Calu3 (cell line): ENCODE measurements around the gene NKIRAS2. TPM values are rescaled to one million over a fixed set of nuclear protein-coding genes. Genes with fewer than 3 reads are reported as not detected.
"Not testable (repeated sequence)": the region's sequence is repeated elsewhere in the genome, so short reads cannot be mapped to it uniquely, and the experiment has no call there.

Experiments used
- BruUV-seq: library from RNA; stranded (reverse); fragments of 400-500 nt; replicated peaks from 2 replicates; lab custom pipeline; 2021; lab: Mats Ljungman, UMichigan
- CTCF ChIA-PET: fragments of 300-600 bp; sonication (Branson Sonifier 250); formaldehyde crosslinking; loops from one replicate; lab custom pipeline; 2022; ENCODE audit warnings: antibody characterized with exemption; lab: Charles Lee
- DNase-seq: peaks from one replicate; pipeline ENCODE4 v3.0.0; 2022
- H3K27ac Mint-ChIP-seq: one replicate; pipeline ENCODE4 v1.8.0; 2022; ENCODE audit warnings: mixed read lengths; ENCODE audit not compliant: unreplicated experiment
- H3K27me3 Mint-ChIP-seq: one replicate; pipeline ENCODE4 v1.8.0; 2022; ENCODE audit warnings: mixed read lengths; ENCODE audit not compliant: unreplicated experiment
- H3K36me3 Mint-ChIP-seq: one replicate; pipeline ENCODE4 v1.8.0; 2022; ENCODE audit warnings: mild to moderate bottlenecking, moderate library complexity, mixed read lengths; ENCODE audit not compliant: insufficient read depth, unreplicated experiment
- H3K4me1 Mint-ChIP-seq: one replicate; pipeline ENCODE4 v1.8.0; 2022; ENCODE audit warnings: mild to moderate bottlenecking, low read depth, mixed read lengths; ENCODE audit not compliant: unreplicated experiment
- H3K4me3 Mint-ChIP-seq: one replicate; pipeline ENCODE4 v1.8.0; 2022; ENCODE audit warnings: mild to moderate bottlenecking, low read depth, moderate library complexity, mixed read lengths; ENCODE audit not compliant: unreplicated experiment
- H3K9me3 Mint-ChIP-seq: one replicate; pipeline ENCODE4 v1.8.0; 2022; ENCODE audit warnings: low read depth, mixed read lengths; ENCODE audit not compliant: unreplicated experiment
- intact Hi-C: fragments of 100-400 bp; cut with micrococcal nuclease; formaldehyde crosslinking; loops from one replicate; pipeline ENCODE4 v1.10.0; 2022; ENCODE audit not compliant: unreplicated experiment
- total RNA-seq: library from RNA; stranded (reverse); gene quantifications from 2 replicates; pipeline ENCODE4 v1.2.3, GENCODE V29; 2022
- TF ChIP-seq, protein P1 (sequence below): fragments of 200-600 bp; IDR thresholded peaks from one replicate; pipeline ENCODE4 v1.8.0; 2022; ENCODE audit warnings: antibody characterized with exemption; ENCODE audit not compliant: unreplicated experiment

Gene NKIRAS2
- total RNA-seq, 1 experiment from 2014 or later = 55.7 TPM

- no TSS peak for BruUV-seq
- TF ChIP-seq, protein P1, sequence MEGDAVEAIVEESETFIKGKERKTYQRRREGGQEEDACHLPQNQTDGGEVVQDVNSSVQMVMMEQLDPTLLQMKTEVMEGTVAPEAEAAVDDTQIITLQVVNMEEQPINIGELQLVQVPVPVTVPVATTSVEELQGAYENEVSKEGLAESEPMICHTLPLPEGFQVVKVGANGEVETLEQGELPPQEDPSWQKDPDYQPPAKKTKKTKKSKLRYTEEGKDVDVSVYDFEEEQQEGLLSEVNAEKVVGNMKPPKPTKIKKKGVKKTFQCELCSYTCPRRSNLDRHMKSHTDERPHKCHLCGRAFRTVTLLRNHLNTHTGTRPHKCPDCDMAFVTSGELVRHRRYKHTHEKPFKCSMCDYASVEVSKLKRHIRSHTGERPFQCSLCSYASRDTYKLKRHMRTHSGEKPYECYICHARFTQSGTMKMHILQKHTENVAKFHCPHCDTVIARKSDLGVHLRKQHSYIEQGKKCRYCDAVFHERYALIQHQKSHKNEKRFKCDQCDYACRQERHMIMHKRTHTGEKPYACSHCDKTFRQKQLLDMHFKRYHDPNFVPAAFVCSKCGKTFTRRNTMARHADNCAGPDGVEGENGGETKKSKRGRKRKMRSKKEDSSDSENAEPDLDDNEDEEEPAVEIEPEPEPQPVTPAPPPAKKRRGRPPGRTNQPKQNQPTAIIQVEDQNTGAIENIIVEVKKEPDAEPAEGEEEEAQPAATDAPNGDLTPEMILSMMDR = no peak
- peaks cover 55% of the 10 kb centered on the region for H3K4me1 Mint-ChIP-seq
- no peak for DNase-seq
- H3K36me3 Mint-ChIP-seq = peaks cover 52% of the 10 kb centered on the region
- CTCF ChIA-PET = no interaction called here
- no peak overlapping the region for H3K27ac Mint-ChIP-seq
- no peaks in the 10 kb centered on the region for H3K9me3 Mint-ChIP-seq
- intact Hi-C loops = no loop called here
- no peaks in the 10 kb centered on the region for H3K27me3 Mint-ChIP-seq
- H3K4me3 Mint-ChIP-seq = no peak overlapping the region
These were observed 8.9 kb upstream of the NKIRAS2 start for GRCh38 chr17:42010898-42011516.

GRCh38 chr17:42012363-42012762 is 7.5 kb upstream of the NKIRAS2 start:
- H3K9me3 Mint-ChIP-seq, DNase-seq, H3K27ac Mint-ChIP-seq, BruUV-seq, H3K4me3 Mint-ChIP-seq, H3K27me3 Mint-ChIP-seq, intact Hi-C loops: not testable (repeated sequence)
- Mint-ChIP-seq H3K36me3 (peaks cover 60% of the 10 kb centered on the region), H3K4me1 (peaks cover 52% of the 10 kb centered on the region)
- CTCF ChIA-PET = interaction anchor here (0.6 to 1.1 kb wide), 3 partner anchors 11 to 49 kb away, joined by 3 to 8 read pairs (median 4); no protein-coding TSS in a partner anchor

DNA sequence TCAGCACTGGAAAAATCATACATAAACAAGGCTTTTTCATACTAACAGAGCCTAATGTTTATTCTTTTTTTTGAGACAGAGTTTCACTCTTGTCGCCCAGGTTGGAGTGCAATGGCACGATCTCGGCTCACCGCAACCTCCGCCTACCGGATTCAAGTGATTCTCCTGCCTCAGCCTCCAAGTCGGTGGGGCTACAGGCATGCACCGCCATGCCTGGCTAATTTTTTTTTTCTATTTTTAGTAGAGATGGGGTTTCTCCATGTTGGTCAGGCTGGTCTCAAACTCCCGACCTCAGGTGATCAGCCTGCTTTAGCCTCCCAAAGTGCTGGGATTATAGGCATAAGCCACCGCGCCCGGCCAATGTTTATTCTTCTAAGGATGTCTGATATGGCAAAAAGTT is 6.2 kb upstream of the NKIRAS2 start:
- H3K9me3 Mint-ChIP-seq, DNase-seq, H3K27ac Mint-ChIP-seq, H3K4me3 Mint-ChIP-seq, CTCF ChIA-PET, H3K27me3 Mint-ChIP-seq, BruUV-seq, intact Hi-C loops: not testable (repeated sequence)
- Mint-ChIP-seq H3K4me1 (peaks cover 62% of the 10 kb centered on the region), H3K36me3 (peaks cover 65% of the 10 kb centered on the region)

DNA sequence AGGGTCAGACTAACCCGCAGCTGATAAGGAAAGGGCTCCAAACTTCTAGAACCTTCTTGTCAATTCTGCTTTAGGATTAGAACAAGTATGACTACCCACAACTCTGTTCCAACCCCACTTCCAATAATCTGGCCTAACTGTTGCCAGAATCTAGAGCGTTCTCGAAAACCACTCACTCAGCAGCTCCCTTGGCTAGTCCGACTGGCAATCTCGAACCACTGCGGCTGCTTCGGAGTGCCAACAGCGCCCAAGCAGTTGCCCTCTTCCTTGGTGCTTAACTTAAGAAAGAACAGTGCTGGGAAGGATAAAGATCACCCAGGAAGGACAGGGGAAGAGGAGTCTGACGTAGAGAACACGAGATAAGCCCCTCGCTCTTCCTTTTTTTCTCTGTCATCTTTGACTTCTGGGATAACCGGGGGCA is 3.5 kb upstream of the NKIRAS2 start:
- Mint-ChIP-seq H3K4me3 (peak overlapping the region; percentile 99), H3K27me3 (no peaks in the 10 kb centered on the region), H3K27ac (peak overlapping the region; percentile 99), H3K36me3 (peaks cover 77% of the 10 kb centered on the region), H3K4me1 (peaks cover 58% of the 10 kb centered on the region), H3K9me3 (peaks cover 3% of the 10 kb centered on the region)
- TF ChIP-seq, protein P1 = no peak
- intact Hi-C loops = no loop called here
- no peak for DNase-seq
- BruUV-seq = no TSS peak
- CTCF ChIA-PET = interaction anchor here (0.6 to 4.2 kb wide), 6 partner anchors 14 to 385 kb away, joined by 3 to 38 read pairs (median 5); no protein-coding TSS in a partner anchor

DNA sequence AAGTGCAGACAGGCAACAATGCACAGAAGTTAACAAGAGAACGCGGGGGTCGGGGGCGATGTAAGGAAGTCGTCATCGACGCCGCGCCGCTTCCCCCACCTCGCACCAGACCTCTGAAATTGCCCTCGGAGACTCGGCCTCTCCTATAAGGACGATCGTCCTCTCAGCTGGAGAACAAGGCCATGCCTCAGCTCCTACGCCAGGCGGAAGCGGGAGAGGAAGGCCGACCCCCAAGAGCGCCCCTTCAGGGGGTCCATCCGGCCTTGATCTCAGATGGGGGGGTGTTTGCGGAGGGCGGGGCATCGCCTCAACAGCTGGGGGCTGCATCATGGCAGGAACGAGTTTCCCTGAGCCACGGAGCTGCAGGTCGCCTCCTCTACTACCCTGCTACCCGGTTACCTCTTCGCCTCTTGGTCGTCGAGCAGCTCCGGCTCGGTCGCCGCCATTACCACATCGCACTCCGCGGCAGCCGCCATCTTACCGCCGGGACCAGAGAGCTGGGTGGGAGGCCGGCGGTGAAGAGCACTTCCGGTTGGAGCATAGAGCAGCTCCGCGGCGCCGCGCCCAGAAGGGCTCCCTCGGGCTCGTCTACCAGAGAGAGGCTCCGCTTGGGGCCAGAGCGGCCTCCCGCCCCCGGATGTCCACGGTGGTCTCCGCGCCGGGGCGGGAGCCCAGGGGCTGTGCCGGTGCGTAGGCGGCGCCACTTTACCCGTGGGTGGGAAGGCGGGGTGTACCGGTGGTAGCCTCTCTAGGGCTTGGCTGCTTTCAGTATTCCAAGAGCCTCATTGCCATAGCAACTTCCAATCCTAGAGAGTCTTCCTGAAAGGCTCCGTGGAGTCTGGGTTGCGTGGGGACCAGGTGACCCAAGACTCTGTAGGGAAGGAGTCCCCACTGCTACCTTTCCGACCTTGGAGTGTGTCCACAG is 2.7 kb upstream of the NKIRAS2 start, which contains the start of gene DNAJC7:
DNAJC7 (minus strand) TSS at position 499 of the 925 bp plus-strand sequence; CDS start at position 476, 23 bp downstream.
- BruUV-seq = TSS peak; percentile 60
- H3K27me3 Mint-ChIP-seq = no peaks in the 10 kb centered on the region
- peaks cover 85% of the 10 kb centered on the region for H3K36me3 Mint-ChIP-seq
- H3K27ac Mint-ChIP-seq = peak within 1 kb of the TSS; percentile 99
- H3K4me1 Mint-ChIP-seq = peaks cover 59% of the 10 kb centered on the region
- H3K9me3 Mint-ChIP-seq = peaks cover 3% of the 10 kb centered on the region
- TF ChIP-seq, protein P1 = no peak
- peak within 1 kb of the TSS; percentile 99 for H3K4me3 Mint-ChIP-seq
- DNase-seq = peak; percentile 95
- intact Hi-C loops = no loop called here
- CTCF ChIA-PET = interaction anchor here (0.6 to 4.2 kb wide), 19 partner anchors 8 to 504 kb away, joined by 3 to 38 read pairs (median 5); partner anchors contain the start of genes DHX58 and JUP
